Body of pancreas (tissue), 4 donors: ENCODE results near the gene GRB10.

Source experiments
- POLR2A ChIP-seq, 3 donors: fragments of 450-650 bp; IDR thresholded peaks; one replicate each; pipeline ENCODE4 v1.6.1; 2016; ENCODE audit warnings: antibody characterized with exemption in 3 of 3, mild to moderate bottlenecking in 2 of 3
- TF ChIP-seq, protein P1 (sequence below), 7 experiments: fragments of 450-650 bp in 4 of 7; fragments of 200-600 bp in 3 of 7; sonication (generic) in 3 of 7; IDR thresholded peaks; one replicate each; pipeline ENCODE4 v1.5.1; 2016 to 2019; ENCODE audit warnings: antibody characterized with exemption in 7 of 7

GRCh38 chr7:50709151-50709550, 73.5 kb downstream of the GRB10 start:
- TF ChIP-seq POLR2A (IDR thresholded peaks at IDR 0.05) = no peak
- TF ChIP-seq, protein P1, sequence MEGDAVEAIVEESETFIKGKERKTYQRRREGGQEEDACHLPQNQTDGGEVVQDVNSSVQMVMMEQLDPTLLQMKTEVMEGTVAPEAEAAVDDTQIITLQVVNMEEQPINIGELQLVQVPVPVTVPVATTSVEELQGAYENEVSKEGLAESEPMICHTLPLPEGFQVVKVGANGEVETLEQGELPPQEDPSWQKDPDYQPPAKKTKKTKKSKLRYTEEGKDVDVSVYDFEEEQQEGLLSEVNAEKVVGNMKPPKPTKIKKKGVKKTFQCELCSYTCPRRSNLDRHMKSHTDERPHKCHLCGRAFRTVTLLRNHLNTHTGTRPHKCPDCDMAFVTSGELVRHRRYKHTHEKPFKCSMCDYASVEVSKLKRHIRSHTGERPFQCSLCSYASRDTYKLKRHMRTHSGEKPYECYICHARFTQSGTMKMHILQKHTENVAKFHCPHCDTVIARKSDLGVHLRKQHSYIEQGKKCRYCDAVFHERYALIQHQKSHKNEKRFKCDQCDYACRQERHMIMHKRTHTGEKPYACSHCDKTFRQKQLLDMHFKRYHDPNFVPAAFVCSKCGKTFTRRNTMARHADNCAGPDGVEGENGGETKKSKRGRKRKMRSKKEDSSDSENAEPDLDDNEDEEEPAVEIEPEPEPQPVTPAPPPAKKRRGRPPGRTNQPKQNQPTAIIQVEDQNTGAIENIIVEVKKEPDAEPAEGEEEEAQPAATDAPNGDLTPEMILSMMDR (IDR thresholded peaks at IDR 0.05) = no peak
